SK-N-SH treated with all-trans-retinoic acid at 6 μM for 48 hours (cell line): ENCODE results near the gene UBN2.

Experiments
- ATAC-seq: fragments of 200-7000 bp; cut with Tn5 transposase; 3 replicates; pipeline ENCODE4 v1.9.1; 2020; ENCODE audit warnings: mild to moderate bottlenecking, moderate library complexity
- ARNTL ChIP-seq: fragments of 450-650 bp; formaldehyde crosslinking; IDR thresholded peaks from 2 replicates; pipeline ENCODE4 v1.5.0; 2020; ENCODE audit warnings: low read depth, mild to moderate bottlenecking, moderate library complexity, borderline replicate concordance
- ESRRG ChIP-seq: fragments of 250-450 bp; sonication (Bioruptor Pico); IDR thresholded peaks from 2 replicates; pipeline ENCODE4 v1.6.1; 2021; ENCODE audit warnings: mild to moderate bottlenecking
- GLIS3 ChIP-seq: fragments of 250-450 bp; sonication (Bioruptor Pico); IDR thresholded peaks from 2 replicates; pipeline ENCODE4 v1.5.0; 2020; ENCODE audit warnings: mild to moderate bottlenecking, moderate library complexity
- ISL1 ChIP-seq: fragments of 250-450 bp; sonication (Bioruptor Pico); IDR thresholded peaks from 2 replicates; pipeline ENCODE4 v2.1.2; 2022; ENCODE audit warnings: mild to moderate bottlenecking, moderate library complexity
- OSR1 ChIP-seq: fragments of 250-450 bp; sonication (Bioruptor Pico); IDR thresholded peaks from 2 replicates; pipeline ENCODE4 v1.8.0; 2022; ENCODE audit warnings: moderate library complexity, mild to moderate bottlenecking, inconsistent platforms
- PPARA ChIP-seq: fragments of 250-450 bp; sonication (Bioruptor Pico); IDR thresholded peaks from 2 replicates; pipeline ENCODE4 v1.5.0; 2020; ENCODE audit warnings: mild to moderate bottlenecking, borderline replicate concordance
- RARB ChIP-seq: fragments of 250-450 bp; sonication (Bioruptor Pico); IDR thresholded peaks from 2 replicates; pipeline ENCODE4 v1.8.0; 2021; ENCODE audit warnings: mild to moderate bottlenecking, moderate library complexity
- SNAI2 ChIP-seq: fragments of 250-450 bp; sonication (Bioruptor Pico); IDR thresholded peaks from 2 replicates; pipeline ENCODE4 v1.5.0; 2020; ENCODE audit warnings: mild to moderate bottlenecking, moderate library complexity
- TCF4 ChIP-seq: fragments of 250-450 bp; sonication (Bioruptor Pico); IDR thresholded peaks from 2 replicates; pipeline ENCODE4 v1.8.0; 2021; ENCODE audit warnings: mild to moderate bottlenecking, moderate library complexity, borderline replicate concordance
- TOX ChIP-seq: fragments of 250-450 bp; sonication (Bioruptor Pico); IDR thresholded peaks from 2 replicates; pipeline ENCODE4 v1.8.0; 2021; ENCODE audit warnings: mild to moderate bottlenecking, moderate library complexity, borderline replicate concordance
- ZC3H10 ChIP-seq: fragments of 250-450 bp; sonication (Bioruptor Pico); IDR thresholded peaks from 2 replicates; pipeline ENCODE4 v1.5.1; 2021; ENCODE audit warnings: mild to moderate bottlenecking, moderate library complexity
- ZFP3 ChIP-seq: fragments of 250-450 bp; sonication (Bioruptor Pico); IDR thresholded peaks from 2 replicates; pipeline ENCODE4 v1.5.0; 2020; ENCODE audit warnings: mild to moderate bottlenecking, moderate library complexity
- ZFP30 ChIP-seq: fragments of 450-650 bp; formaldehyde crosslinking; IDR thresholded peaks from 2 replicates; pipeline ENCODE4 v1.5.0; 2022; ENCODE audit warnings: mild to moderate bottlenecking, moderate library complexity
- ZNF565 ChIP-seq: fragments of 450-650 bp; formaldehyde crosslinking; conservative IDR thresholded peaks from 2 replicates; pipeline ENCODE4 v1.5.0; 2020; ENCODE audit warnings: low read depth, mild to moderate bottlenecking, moderate library complexity
- ZNF70 ChIP-seq: fragments of 450-650 bp; formaldehyde crosslinking; IDR thresholded peaks from 2 replicates; pipeline ENCODE4 v1.5.0; 2020; ENCODE audit warnings: mild to moderate bottlenecking, moderate library complexity
- ZNF8 ChIP-seq: fragments of 450-650 bp; formaldehyde crosslinking; IDR thresholded peaks from 2 replicates; pipeline ENCODE4 v1.5.0; 2020; ENCODE audit warnings: mild to moderate bottlenecking, moderate library complexity
- TF ChIP-seq, protein P1 (sequence below): fragments of 250-450 bp; sonication (Bioruptor Pico); IDR thresholded peaks from 2 replicates; pipeline ENCODE4 v1.5.1; 2020; ENCODE audit warnings: low read depth, mild to moderate bottlenecking, moderate library complexity
- TF ChIP-seq, protein P2 (sequence below): fragments of 250-450 bp; sonication (Bioruptor Pico); IDR thresholded peaks from 2 replicates; pipeline ENCODE4 v1.5.1; 2021; ENCODE audit warnings: mild to moderate bottlenecking, moderate library complexity
- TF ChIP-seq, protein P3 (sequence below): fragments of 250-450 bp; sonication (Bioruptor Pico); IDR thresholded peaks from 2 replicates; pipeline ENCODE4 v1.8.0; 2021; ENCODE audit warnings: low read depth, mild to moderate bottlenecking, moderate library complexity, borderline replicate concordance
- TF ChIP-seq, protein P4 (sequence below): fragments of 250-450 bp; sonication (Bioruptor Pico); IDR thresholded peaks from 2 replicates; pipeline ENCODE4 v1.8.0; 2020; ENCODE audit warnings: mild to moderate bottlenecking, moderate library complexity, borderline replicate concordance
- TF ChIP-seq, protein P5 (sequence below): fragments of 250-450 bp; sonication (Bioruptor Pico); IDR thresholded peaks from 2 replicates; pipeline ENCODE4 v1.5.0; 2020; ENCODE audit warnings: mild to moderate bottlenecking, moderate library complexity

UBN2 gene

DNA sequence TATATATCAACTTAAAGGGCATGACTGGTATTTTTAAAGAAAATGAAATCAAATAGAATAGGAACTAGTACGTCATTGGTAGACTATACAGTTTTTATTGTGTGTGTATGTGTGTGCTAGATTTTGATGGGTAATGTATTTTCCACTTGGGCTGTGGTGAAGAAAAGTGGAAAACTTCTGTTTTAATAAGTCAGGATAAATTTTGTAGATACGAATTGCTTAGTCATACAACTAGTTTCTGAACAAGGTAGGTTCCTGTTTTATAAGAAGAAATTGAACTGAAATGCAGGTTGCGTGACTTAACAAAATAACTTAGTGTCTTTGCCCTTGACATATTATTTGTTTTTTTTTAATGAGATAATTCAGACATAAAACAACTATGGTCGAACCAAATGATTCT, 24.3 kb downstream of the UBN2 start:
- ATAC-seq, result no peak
- TF ChIP-seq, protein P1, sequence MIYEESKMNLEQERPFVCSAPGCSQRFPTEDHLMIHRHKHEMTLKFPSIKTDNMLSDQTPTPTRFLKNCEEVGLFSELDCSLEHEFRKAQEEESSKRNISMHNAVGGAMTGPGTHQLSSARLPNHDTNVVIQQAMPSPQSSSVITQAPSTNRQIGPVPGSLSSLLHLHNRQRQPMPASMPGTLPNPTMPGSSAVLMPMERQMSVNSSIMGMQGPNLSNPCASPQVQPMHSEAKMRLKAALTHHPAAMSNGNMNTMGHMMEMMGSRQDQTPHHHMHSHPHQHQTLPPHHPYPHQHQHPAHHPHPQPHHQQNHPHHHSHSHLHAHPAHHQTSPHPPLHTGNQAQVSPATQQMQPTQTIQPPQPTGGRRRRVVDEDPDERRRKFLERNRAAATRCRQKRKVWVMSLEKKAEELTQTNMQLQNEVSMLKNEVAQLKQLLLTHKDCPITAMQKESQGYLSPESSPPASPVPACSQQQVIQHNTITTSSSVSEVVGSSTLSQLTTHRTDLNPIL (CRISPR knock-in tag), result no peak
- TF ChIP-seq, protein P2, sequence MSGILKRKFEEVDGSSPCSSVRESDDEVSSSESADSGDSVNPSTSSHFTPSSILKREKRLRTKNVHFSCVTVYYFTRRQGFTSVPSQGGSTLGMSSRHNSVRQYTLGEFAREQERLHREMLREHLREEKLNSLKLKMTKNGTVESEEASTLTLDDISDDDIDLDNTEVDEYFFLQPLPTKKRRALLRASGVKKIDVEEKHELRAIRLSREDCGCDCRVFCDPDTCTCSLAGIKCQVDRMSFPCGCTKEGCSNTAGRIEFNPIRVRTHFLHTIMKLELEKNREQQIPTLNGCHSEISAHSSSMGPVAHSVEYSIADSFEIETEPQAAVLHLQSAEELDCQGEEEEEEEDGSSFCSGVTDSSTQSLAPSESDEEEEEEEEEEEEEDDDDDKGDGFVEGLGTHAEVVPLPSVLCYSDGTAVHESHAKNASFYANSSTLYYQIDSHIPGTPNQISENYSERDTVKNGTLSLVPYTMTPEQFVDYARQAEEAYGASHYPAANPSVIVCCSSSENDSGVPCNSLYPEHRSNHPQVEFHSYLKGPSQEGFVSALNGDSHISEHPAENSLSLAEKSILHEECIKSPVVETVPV (CRISPR knock-in tag), result no peak
- TF ChIP-seq, protein P3, sequence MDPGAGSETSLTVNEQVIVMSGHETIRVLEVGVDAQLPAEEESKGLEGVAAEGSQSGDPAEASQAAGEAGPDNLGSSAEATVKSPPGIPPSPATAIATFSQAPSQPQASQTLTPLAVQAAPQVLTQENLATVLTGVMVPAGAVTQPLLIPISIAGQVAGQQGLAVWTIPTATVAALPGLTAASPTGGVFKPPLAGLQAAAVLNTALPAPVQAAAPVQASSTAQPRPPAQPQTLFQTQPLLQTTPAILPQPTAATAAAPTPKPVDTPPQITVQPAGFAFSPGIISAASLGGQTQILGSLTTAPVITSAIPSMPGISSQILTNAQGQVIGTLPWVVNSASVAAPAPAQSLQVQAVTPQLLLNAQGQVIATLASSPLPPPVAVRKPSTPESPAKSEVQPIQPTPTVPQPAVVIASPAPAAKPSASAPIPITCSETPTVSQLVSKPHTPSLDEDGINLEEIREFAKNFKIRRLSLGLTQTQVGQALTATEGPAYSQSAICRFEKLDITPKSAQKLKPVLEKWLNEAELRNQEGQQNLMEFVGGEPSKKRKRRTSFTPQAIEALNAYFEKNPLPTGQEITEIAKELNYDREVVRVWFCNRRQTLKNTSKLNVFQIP, result no peak
- TF ChIP-seq ZNF565, result no peak
- TF ChIP-seq, protein P4, sequence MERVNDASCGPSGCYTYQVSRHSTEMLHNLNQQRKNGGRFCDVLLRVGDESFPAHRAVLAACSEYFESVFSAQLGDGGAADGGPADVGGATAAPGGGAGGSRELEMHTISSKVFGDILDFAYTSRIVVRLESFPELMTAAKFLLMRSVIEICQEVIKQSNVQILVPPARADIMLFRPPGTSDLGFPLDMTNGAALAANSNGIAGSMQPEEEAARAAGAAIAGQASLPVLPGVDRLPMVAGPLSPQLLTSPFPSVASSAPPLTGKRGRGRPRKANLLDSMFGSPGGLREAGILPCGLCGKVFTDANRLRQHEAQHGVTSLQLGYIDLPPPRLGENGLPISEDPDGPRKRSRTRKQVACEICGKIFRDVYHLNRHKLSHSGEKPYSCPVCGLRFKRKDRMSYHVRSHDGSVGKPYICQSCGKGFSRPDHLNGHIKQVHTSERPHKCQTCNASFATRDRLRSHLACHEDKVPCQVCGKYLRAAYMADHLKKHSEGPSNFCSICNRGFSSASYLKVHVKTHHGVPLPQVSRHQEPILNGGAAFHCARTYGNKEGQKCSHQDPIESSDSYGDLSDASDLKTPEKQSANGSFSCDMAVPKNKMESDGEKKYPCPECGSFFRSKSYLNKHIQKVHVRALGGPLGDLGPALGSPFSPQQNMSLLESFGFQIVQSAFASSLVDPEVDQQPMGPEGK (CRISPR knock-in tag), result no peak
- no peak for TF ChIP-seq TCF4
- TF ChIP-seq, protein P5, sequence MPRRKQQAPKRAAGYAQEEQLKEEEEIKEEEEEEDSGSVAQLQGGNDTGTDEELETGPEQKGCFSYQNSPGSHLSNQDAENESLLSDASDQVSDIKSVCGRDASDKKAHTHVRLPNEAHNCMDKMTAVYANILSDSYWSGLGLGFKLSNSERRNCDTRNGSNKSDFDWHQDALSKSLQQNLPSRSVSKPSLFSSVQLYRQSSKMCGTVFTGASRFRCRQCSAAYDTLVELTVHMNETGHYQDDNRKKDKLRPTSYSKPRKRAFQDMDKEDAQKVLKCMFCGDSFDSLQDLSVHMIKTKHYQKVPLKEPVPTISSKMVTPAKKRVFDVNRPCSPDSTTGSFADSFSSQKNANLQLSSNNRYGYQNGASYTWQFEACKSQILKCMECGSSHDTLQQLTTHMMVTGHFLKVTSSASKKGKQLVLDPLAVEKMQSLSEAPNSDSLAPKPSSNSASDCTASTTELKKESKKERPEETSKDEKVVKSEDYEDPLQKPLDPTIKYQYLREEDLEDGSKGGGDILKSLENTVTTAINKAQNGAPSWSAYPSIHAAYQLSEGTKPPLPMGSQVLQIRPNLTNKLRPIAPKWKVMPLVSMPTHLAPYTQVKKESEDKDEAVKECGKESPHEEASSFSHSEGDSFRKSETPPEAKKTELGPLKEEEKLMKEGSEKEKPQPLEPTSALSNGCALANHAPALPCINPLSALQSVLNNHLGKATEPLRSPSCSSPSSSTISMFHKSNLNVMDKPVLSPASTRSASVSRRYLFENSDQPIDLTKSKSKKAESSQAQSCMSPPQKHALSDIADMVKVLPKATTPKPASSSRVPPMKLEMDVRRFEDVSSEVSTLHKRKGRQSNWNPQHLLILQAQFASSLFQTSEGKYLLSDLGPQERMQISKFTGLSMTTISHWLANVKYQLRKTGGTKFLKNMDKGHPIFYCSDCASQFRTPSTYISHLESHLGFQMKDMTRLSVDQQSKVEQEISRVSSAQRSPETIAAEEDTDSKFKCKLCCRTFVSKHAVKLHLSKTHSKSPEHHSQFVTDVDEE (CRISPR knock-in tag), result no peak
- no peak for TF ChIP-seq ZFP3 (CRISPR knock-in tag)
- TF ChIP-seq OSR1 (CRISPR knock-in tag), result no peak
- TF ChIP-seq ZNF8 (CRISPR knock-in tag), result no peak
- no peak for TF ChIP-seq PPARA (CRISPR knock-in tag)
- no peak for TF ChIP-seq ISL1 (CRISPR knock-in tag)
- TF ChIP-seq ESRRG, result no peak
- TF ChIP-seq TOX (CRISPR knock-in tag), result no peak
- no peak for TF ChIP-seq ARNTL (CRISPR knock-in tag)
- no peak for TF ChIP-seq ZFP30 (CRISPR knock-in tag)
- no peak for TF ChIP-seq SNAI2 (CRISPR knock-in tag)

DNA sequence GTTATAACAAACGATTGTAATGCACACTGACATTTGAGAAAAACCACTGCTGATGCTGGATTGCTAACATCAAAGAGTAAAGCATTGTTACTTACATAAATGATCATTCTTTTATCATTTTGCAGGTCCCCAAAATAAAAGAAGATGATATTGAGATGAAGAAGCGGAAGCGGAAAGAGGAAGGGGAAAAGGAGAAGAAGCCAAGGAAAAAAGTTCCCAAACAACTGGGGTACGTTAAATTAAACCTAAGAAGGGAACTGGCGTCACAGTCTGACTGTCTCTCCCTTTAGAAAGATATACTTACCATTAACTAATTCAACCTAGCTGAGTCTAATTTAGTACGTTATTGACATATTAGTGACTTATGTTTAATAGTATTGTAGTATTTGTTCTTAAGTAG, 28.1 kb downstream of the UBN2 start:
- ATAC-seq, result no peak
- TF ChIP-seq OSR1 (CRISPR knock-in tag) (no peak), ISL1 (CRISPR knock-in tag) (no peak), ZFP3 (CRISPR knock-in tag) (no peak), GLIS3 (CRISPR knock-in tag) (no peak), ARNTL (CRISPR knock-in tag) (no peak), TCF4 (no peak), RARB (no peak), ZNF8 (CRISPR knock-in tag) (no peak), ZNF70 (CRISPR knock-in tag) (no peak), TOX (CRISPR knock-in tag) (no peak), ZC3H10 (CRISPR knock-in tag) (no peak)
- TF ChIP-seq, protein P4 (CRISPR knock-in tag), result no peak
- TF ChIP-seq, protein P1 (CRISPR knock-in tag), result no peak
- TF ChIP-seq, protein P3, result no peak
- TF ChIP-seq, protein P5 (CRISPR knock-in tag), result no peak
